ENCODE data around the gene RAD17. TPM values are rescaled to one million over a fixed set of nuclear protein-coding genes. Genes with fewer than 3 reads are reported as not detected.
A peak's percentile ranks its signal among the peaks of the same experiment; 100 is the strongest.

Gene RAD17
- total and polyA plus RNA-seq, 2 of the 8 experiments (the other 6 are each of a cell fraction or from before 2014, with no cell fraction given): 12.9 to 28.1 TPM

DNA sequence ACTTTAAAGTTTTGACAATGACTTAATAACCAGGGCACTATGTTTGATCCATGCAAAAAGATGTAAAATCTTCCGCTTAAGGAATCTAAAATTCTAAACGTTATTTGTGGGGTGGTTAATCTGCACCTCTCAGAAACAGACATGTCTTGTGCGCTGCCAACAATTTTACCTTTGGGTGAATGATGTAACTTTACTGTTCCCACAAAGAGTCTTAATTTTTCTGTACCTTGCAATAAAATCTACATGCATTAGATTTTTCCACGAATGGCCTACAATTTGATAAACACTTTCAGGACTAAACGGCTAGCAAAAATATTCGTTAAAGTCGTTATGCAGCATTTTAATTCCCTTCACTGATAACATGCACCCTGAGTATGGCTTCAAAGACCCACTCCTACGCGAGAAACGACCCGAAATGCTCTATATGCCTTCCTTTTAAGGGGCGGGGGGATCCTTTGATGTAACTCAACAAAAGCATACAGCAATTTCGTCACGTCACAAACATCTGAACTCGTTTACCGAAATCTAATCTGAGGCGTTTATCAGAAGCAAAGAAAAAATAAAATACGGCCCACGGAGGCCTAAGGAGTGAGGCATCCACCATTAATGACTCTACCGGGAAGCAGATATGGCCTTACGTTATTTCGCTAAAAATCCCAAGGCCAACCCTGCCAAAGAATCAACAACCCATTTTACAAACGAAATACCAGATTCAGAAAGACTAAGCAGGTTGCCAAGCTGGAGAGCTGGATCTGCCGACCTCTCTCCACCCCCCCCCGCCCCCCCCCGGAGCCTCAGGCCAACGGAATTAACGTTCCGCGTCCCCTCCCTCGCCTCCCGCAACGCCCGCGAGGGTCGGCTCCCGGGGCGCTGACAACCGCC lies 919 bp upstream of the RAD17 start:
- Histone ChIP-seq H4K5ac (ENCODE audit: insufficient read length, low read depth, low read length) (peak overlapping the region; percentile 39), H3K14ac (ENCODE audit: insufficient read length) (no peak overlapping the region), H3K4me3 (ENCODE audit: extremely low read depth in 1 of 4, insufficient read depth in 2 of 4, low read depth in 3 of 4, low read length in 4 of 4) (peak overlapping the region; percentile 83 to 95 (median 88)), H4K20me1 (replicated peaks in 1 of 2; ENCODE audit: control insufficient read depth in 1 of 2, insufficient read depth in 2 of 2, low read length in 2 of 2) (peaks cover 0 to 2% of the 10 kb centered on the region in 2 experiments), H4K91ac (replicated peaks; ENCODE audit: insufficient read length, low read length) (no peak overlapping the region), H3K56ac (replicated peaks; ENCODE audit: insufficient read length, low read depth, low read length) (peak overlapping the region; percentile 47), H3K9ac (replicated peaks in 1 of 4; ENCODE audit: extremely low read depth in 1 of 4, low read depth in 3 of 4, low read length in 3 of 4) (peak overlapping the region; percentile 95 to 98 (median 98)), H3K79me2 (ENCODE audit: control insufficient read depth in 1 of 2, insufficient read depth in 2 of 2, low read length in 2 of 2) (peaks cover 16 to 72% of the 10 kb centered on the region in 2 experiments), H2AK5ac (ENCODE audit: low read depth, low read length) (no peak overlapping the region), H3K27ac (ENCODE audit: low read depth, low read length) (peak overlapping the region; percentile 99), H3K9me3 (ENCODE audit: insufficient read depth in 2 of 2, low read depth in 1 of 2, low read length in 1 of 2) (no peaks in the 10 kb centered on the region), H3K36me3 (ENCODE audit: control insufficient read depth in 2 of 4, insufficient read depth in 4 of 4, low read length in 3 of 4) (peaks cover 3 to 25% (median 13%) of the 10 kb centered on the region in 4 experiments; a peak in 7 of 8 replicates), H3K4ac (replicated peaks; ENCODE audit: insufficient read length, low read depth, low read length) (no peak overlapping the region), H3K23ac (ENCODE audit: insufficient read length) (no peak overlapping the region), H2BK15ac (ENCODE audit: low read length) (no peak overlapping the region), H3K4me2 (ENCODE audit: insufficient read depth in 1 of 2, low read depth in 2 of 2, low read length in 2 of 2) (peak overlapping the region; percentile 51 to 69), H4K8ac (ENCODE audit: extremely low read depth, insufficient read depth, low read length) (peak overlapping the region; percentile 100; the same call in 1 of the 2 replicates), H2AFZ (ENCODE audit: low read length) (no peak overlapping the region; the same call in 1 of the 2 replicates), H3K79me1 (ENCODE audit: low read depth, low read length) (0 out of 2 replicates have a peak, but pooled peaks cover 2% of the 10 kb centered on the region), H2BK20ac (ENCODE audit: low read length) (no peak overlapping the region), H2BK5ac (ENCODE audit: low read depth, low read length) (peak overlapping the region; percentile 32; the same call in 1 of the 2 replicates), H3K27me3 (replicated peaks in 1 of 4; ENCODE audit: control insufficient read depth in 3 of 4, extremely low read depth in 1 of 4, insufficient read depth in 3 of 4, low read length in 3 of 4) (no peaks in the 10 kb centered on the region), H3K23me2 (ENCODE audit: low read depth, low read length) (no peaks in the 10 kb centered on the region; the same call in 1 of the 2 replicates), H3K4me1 (replicated peaks in 1 of 4; ENCODE audit: control insufficient read depth in 3 of 4, insufficient read depth in 4 of 4, low read length in 3 of 4) (peaks cover 0 to 5% (median 0%) of the 10 kb centered on the region in 4 experiments; a peak in 1 of 7 replicates), H2BK120ac (replicated peaks; ENCODE audit: low read depth, low read length) (no peak overlapping the region), H3K18ac (ENCODE audit: extremely low read depth, low read length) (no peak overlapping the region; the same call in 1 of the 2 replicates), H2BK12ac (ENCODE audit: low read depth, low read length) (no peak overlapping the region; the same call in 1 of the 2 replicates)
- WGBS, 2 experiments (ENCODE audit: extremely low coverage in 1 of 2, insufficient coverage in 1 of 2, insufficient read length in 1 of 2, insufficient replicate concordance in 2 of 2, low coverage in 1 of 2, low lambda C conversion rate in 2 of 2, missing lambda C conversion rate in 1 of 2): 4% methylated on average over 22 of the region's 39 CpGs; no CpG with 5 or more reads in 1 of the 2 experiments
- ChIA-PET CTCF (ENCODE audit: partially characterized antibody) (no interaction called here), POLR2A (ENCODE audit: partially characterized antibody) (interaction anchor here (1.1 kb wide), 1 partner anchor 88 kb away, joined by 4 read pairs; no protein-coding TSS in a partner anchor)
- FAIRE-seq: no peak
- no peak for DNase-seq (ENCODE audit: low read depth in 1 of 2, low spot score in 2 of 2)
- TF ChIP-seq HDAC6 (IDR thresholded peaks at IDR 0.05; ENCODE audit: low read depth, low read length): no peak
- TF ChIP-seq YY1 (IDR thresholded peaks at IDR 0.05; ENCODE audit: low read depth, low read length): peak; percentile 44; the same call in 1 of the 2 replicates
